ENCODE measurements around the gene GPR107. TPM values are rescaled to one million over a fixed set of nuclear protein-coding genes. Genes with fewer than 3 reads are reported as not detected.
A peak's percentile ranks its signal among the peaks of the same experiment; 100 is the strongest.

GPR107 gene
- total and polyA plus RNA-seq, 8 donors: 3.4 to 37.8 (median 13.2) TPM

- Histone ChIP-seq H3K27me3 (peaks cover 0 to 31% (median 13%) of the 10 kb centered on the region in 3 donors), H3K9me3 (no peaks in the 10 kb centered on the region), H3K4me3 (peak overlapping the region; percentile 58 to 71 (median 62)), H3K4me1 (peaks cover 20 to 51% (median 29%) of the 10 kb centered on the region in 4 donors), H3K27ac (peak overlapping the region in 4 of 5 donors; percentile 56 to 91 (median 83)), H3K36me3 (no peaks in the 10 kb centered on the region)
- 54 to 87% (median 81%) methylated on average over 7 to 9 of the region's 9 CpGs for WGBS, 5 donors
- no peak for DNase-seq
- TF ChIP-seq EP300 (IDR thresholded peaks at IDR 0.05) (no peak), POLR2A (IDR thresholded peaks at IDR 0.05) (no peak), CTCF (IDR thresholded peaks at IDR 0.05) (no peak), POLR2AphosphoS5 (IDR thresholded peaks at IDR 0.05) (no peak)
- intact Hi-C loops (cut with DNase I; ENCODE audit: low total_unique reads): no loop called here
Measured at GRCh38 chr9:130173666-130173983, 119.9 kb downstream of the GPR107 start.

GRCh38 chr9:130174025-130174424, 120.3 kb downstream of the GPR107 start:
- intact Hi-C loops (cut with DNase I; ENCODE audit: low total_unique reads): no loop called here
- H3K27ac ChIP-seq: peak overlapping the region in 4 of 5 donors; percentile 56 to 91 (median 83)
- peak overlapping the region in 3 of 4 donors; percentile 58 to 71 (median 65) for H3K4me3 ChIP-seq
- TF ChIP-seq POLR2A (IDR thresholded peaks at IDR 0.05) (no peak), POLR2AphosphoS5 (IDR thresholded peaks at IDR 0.05) (no peak), EP300 (IDR thresholded peaks at IDR 0.05) (no peak), CTCF (IDR thresholded peaks at IDR 0.05) (no peak)
- no peak for DNase-seq
- no peaks in the 10 kb centered on the region for H3K9me3 ChIP-seq
- WGBS, 5 donors: 83 to 93% (median 89%) methylated on average over 1 to 9 of the region's 9 CpGs
- H3K27me3 ChIP-seq: peaks cover 0 to 31% (median 13%) of the 10 kb centered on the region in 3 donors
- H3K36me3 ChIP-seq: no peaks in the 10 kb centered on the region
- peaks cover 20 to 51% (median 29%) of the 10 kb centered on the region in 4 donors for H3K4me1 ChIP-seq

GRCh38 chr9:130174920-130175321, 121.2 kb downstream of the GPR107 start:
- peak in 1 of 2 donors; percentile 75 for DNase-seq
- H3K4me1 ChIP-seq: peaks cover 20 to 51% (median 29%) of the 10 kb centered on the region in 4 donors
- peaks cover 0 to 31% (median 13%) of the 10 kb centered on the region in 3 donors for H3K27me3 ChIP-seq
- WGBS, 5 donors: 47 to 72% (median 62%) methylated on average over 8 of the region's 8 CpGs
- no peaks in the 10 kb centered on the region for H3K36me3 ChIP-seq
- TF ChIP-seq POLR2AphosphoS5 (IDR thresholded peaks at IDR 0.05): peak in 1 of 3 donors; percentile 76
- TF ChIP-seq POLR2A (IDR thresholded peaks at IDR 0.05): no peak
- TF ChIP-seq EP300 (IDR thresholded peaks at IDR 0.05): no peak
- TF ChIP-seq CTCF (IDR thresholded peaks at IDR 0.05): no peak
- H3K4me3 ChIP-seq: no peak overlapping the region
- intact Hi-C loops (cut with DNase I; ENCODE audit: low total_unique reads): no loop called here
- H3K27ac ChIP-seq: peak overlapping the region in 4 of 5 donors; percentile 56 to 91 (median 83)
- no peaks in the 10 kb centered on the region for H3K9me3 ChIP-seq

DNA sequence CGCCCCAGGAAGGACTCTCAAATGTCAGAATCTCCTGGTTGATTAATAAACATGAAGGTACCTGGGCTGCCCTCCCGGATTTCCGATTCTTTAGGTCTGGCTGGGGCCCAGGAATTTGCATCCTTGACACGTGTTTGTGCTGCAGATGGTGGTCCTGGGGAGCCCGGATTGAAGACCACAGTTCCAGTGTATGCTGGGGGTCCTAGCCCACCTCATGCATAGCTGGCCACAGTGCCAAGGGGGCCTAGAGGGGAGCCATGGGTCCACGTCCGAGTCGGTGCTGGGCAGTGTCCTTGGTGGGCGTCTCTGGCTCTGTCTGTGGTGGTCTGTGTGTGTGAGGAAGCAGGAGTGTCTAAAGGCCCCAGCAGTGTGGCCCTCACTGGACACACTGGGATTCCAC, 121.6 kb downstream of the GPR107 start:
- Histone ChIP-seq H3K4me3 (no peak overlapping the region), H3K36me3 (no peaks in the 10 kb centered on the region), H3K9me3 (no peaks in the 10 kb centered on the region), H3K27ac (peak overlapping the region in 4 of 5 donors; percentile 56 to 91 (median 83)), H3K27me3 (peaks cover 0 to 31% (median 13%) of the 10 kb centered on the region in 3 donors), H3K4me1 (peaks cover 20 to 51% (median 29%) of the 10 kb centered on the region in 4 donors)
- intact Hi-C loops (cut with DNase I; ENCODE audit: low total_unique reads): no loop called here
- DNase-seq: no peak
- 58 to 87% (median 79%) methylated on average over 6 to 9 of the region's 9 CpGs for WGBS, 5 donors
- no peak for TF ChIP-seq EP300 (IDR thresholded peaks at IDR 0.05)
- TF ChIP-seq CTCF (IDR thresholded peaks at IDR 0.05): no peak
- TF ChIP-seq POLR2AphosphoS5 (IDR thresholded peaks at IDR 0.05): no peak
- TF ChIP-seq POLR2A (IDR thresholded peaks at IDR 0.05): no peak

All from stomach (tissue), 9 donors.